ENCODE measurements around the gene IL17B. TPM values are rescaled to one million over a fixed set of nuclear protein-coding genes. Genes with fewer than 3 reads are reported as not detected.
A peak's percentile ranks its signal among the peaks of the same experiment; 100 is the strongest.

The IL17B gene
- total and polyA plus RNA-seq, 2 of the 13 experiments (the other 11 are each of a cell fraction or from before 2014, with no cell fraction given), result 0.29 to 2.6 TPM

DNA sequence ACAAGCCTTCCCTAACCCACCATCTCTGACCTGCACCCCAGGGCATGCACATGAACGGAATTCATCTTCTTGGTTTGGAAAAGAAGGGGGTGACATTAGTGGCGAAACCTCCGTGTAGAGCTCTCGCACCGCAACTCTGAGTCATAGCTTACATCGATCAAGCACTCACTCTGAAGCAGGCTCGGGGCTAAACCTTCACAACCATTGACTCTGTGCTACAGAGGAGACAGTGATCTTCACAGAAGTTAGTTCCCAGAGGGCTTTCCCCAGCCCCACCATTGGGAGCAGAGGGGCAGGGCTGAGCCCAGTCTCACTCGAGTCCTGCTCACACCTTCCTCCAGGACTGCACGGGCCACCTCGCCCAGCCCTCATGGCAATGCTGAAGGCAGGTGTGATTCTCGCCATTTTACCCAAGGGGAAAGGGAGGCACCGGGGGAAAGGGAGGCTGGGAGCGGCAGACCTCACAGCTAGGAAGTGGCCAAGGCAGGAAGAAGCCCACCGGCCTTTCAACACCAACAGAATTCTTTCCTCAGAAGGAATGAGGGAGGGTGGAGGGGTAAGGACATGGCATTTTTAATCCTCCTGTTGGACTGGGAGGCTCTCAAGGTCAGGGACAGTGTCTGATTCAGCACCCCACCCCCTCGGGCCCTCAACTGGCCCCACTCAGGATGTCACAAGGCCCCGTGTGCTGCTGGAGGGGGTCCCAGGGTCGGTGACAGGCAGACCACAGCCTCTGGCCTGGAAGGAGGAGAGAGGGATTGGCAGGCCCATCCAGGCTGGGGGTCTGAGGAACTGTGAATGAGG lies 25.9 kb upstream of the IL17B start (continued):
- TF ChIP-seq, protein P1, sequence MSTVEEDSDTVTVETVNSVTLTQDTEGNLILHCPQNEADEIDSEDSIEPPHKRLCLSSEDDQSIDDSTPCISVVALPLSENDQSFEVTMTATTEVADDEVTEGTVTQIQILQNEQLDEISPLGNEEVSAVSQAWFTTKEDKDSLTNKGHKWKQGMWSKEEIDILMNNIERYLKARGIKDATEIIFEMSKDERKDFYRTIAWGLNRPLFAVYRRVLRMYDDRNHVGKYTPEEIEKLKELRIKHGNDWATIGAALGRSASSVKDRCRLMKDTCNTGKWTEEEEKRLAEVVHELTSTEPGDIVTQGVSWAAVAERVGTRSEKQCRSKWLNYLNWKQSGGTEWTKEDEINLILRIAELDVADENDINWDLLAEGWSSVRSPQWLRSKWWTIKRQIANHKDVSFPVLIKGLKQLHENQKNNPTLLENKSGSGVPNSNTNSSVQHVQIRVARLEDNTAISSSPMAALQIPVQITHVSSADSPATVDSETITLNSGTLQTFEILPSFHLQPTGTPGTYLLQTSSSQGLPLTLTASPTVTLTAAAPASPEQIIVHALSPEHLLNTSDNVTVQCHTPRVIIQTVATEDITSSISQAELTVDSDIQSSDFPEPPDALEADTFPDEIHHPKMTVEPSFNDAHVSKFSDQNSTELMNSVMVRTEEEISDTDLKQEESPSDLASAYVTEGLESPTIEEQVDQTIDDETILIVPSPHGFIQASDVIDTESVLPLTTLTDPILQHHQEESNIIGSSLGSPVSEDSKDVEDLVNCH (CRISPR knock-in tag; IDR thresholded peaks at IDR 0.05), result no peak
- no peak for TF ChIP-seq NCOA5 (CRISPR knock-in tag; IDR thresholded peaks at IDR 0.05)
- peak; percentile 23; the same call in 1 of the 2 replicates for TF ChIP-seq SP2 (CRISPR knock-in tag; IDR thresholded peaks at IDR 0.05)
- no peak for TF ChIP-seq SP140L (CRISPR knock-in tag; IDR thresholded peaks at IDR 0.05; ENCODE audit: borderline replicate concordance)
- no peak for TF ChIP-seq HOXA9 (CRISPR knock-in tag; IDR thresholded peaks at IDR 0.05; ENCODE audit: borderline replicate concordance)
- TF ChIP-seq, protein P2, sequence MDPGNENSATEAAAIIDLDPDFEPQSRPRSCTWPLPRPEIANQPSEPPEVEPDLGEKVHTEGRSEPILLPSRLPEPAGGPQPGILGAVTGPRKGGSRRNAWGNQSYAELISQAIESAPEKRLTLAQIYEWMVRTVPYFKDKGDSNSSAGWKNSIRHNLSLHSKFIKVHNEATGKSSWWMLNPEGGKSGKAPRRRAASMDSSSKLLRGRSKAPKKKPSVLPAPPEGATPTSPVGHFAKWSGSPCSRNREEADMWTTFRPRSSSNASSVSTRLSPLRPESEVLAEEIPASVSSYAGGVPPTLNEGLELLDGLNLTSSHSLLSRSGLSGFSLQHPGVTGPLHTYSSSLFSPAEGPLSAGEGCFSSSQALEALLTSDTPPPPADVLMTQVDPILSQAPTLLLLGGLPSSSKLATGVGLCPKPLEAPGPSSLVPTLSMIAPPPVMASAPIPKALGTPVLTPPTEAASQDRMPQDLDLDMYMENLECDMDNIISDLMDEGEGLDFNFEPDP (CRISPR knock-in tag; conservative IDR thresholded peaks at IDR 0.05), result no peak
- TF ChIP-seq ZFP90 (CRISPR knock-in tag; IDR thresholded peaks at IDR 0.05; ENCODE audit: borderline replicate concordance), result no peak
- no peak for TF ChIP-seq HNF4G (IDR thresholded peaks at IDR 0.05; ENCODE audit: borderline replicate concordance, low read depth, low read length)
- no peak for TF ChIP-seq HNF4G (CRISPR knock-in tag; IDR thresholded peaks at IDR 0.05; ENCODE audit: borderline replicate concordance, low read depth)
- TF ChIP-seq FOXC1 (CRISPR knock-in tag; IDR thresholded peaks at IDR 0.05; ENCODE audit: borderline replicate concordance), result no peak
- TF ChIP-seq, protein P3, sequence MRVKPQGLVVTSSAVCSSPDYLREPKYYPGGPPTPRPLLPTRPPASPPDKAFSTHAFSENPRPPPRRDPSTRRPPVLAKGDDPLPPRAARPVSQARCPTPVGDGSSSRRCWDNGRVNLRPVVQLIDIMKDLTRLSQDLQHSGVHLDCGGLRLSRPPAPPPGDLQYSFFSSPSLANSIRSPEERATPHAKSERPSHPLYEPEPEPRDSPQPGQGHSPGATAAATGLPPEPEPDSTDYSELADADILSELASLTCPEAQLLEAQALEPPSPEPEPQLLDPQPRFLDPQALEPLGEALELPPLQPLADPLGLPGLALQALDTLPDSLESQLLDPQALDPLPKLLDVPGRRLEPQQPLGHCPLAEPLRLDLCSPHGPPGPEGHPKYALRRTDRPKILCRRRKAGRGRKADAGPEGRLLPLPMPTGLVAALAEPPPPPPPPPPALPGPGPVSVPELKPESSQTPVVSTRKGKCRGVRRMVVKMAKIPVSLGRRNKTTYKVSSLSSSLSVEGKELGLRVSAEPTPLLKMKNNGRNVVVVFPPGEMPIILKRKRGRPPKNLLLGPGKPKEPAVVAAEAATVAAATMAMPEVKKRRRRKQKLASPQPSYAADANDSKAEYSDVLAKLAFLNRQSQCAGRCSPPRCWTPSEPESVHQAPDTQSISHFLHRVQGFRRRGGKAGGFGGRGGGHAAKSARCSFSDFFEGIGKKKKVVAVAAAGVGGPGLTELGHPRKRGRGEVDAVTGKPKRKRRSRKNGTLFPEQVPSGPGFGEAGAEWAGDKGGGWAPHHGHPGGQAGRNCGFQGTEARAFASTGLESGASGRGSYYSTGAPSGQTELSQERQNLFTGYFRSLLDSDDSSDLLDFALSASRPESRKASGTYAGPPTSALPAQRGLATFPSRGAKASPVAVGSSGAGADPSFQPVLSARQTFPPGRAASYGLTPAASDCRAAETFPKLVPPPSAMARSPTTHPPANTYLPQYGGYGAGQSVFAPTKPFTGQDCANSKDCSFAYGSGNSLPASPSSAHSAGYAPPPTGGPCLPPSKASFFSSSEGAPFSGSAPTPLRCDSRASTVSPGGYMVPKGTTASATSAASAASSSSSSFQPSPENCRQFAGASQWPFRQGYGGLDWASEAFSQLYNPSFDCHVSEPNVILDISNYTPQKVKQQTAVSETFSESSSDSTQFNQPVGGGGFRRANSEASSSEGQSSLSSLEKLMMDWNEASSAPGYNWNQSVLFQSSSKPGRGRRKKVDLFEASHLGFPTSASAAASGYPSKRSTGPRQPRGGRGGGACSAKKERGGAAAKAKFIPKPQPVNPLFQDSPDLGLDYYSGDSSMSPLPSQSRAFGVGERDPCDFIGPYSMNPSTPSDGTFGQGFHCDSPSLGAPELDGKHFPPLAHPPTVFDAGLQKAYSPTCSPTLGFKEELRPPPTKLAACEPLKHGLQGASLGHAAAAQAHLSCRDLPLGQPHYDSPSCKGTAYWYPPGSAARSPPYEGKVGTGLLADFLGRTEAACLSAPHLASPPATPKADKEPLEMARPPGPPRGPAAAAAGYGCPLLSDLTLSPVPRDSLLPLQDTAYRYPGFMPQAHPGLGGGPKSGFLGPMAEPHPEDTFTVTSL (CRISPR knock-in tag; IDR thresholded peaks at IDR 0.05; ENCODE audit: borderline replicate concordance), result no peak
- TF ChIP-seq, protein P4, sequence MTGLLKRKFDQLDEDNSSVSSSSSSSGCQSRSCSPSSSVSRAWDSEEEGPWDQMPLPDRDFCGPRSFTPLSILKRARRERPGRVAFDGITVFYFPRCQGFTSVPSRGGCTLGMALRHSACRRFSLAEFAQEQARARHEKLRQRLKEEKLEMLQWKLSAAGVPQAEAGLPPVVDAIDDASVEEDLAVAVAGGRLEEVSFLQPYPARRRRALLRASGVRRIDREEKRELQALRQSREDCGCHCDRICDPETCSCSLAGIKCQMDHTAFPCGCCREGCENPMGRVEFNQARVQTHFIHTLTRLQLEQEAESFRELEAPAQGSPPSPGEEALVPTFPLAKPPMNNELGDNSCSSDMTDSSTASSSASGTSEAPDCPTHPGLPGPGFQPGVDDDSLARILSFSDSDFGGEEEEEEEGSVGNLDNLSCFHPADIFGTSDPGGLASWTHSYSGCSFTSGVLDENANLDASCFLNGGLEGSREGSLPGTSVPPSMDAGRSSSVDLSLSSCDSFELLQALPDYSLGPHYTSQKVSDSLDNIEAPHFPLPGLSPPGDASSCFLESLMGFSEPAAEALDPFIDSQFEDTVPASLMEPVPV (CRISPR knock-in tag; IDR thresholded peaks at IDR 0.05), result no peak
